ENCODE results near the gene PTPRCAP. TPM values are rescaled to one million over a fixed set of nuclear protein-coding genes. Genes with fewer than 3 reads are reported as not detected.

PTPRCAP gene
- polyA plus RNA-seq, 3 donors from 2014 or later = 1,315 to 1,354 (median 1,351) TPM

GRCh38 chr11:67442504-67443404, 5.3 kb upstream of the PTPRCAP start:
- peak overlapping the region; percentile 59 to 93 (median 84) for H3K27ac Mint-ChIP-seq
- H3K9me3 Mint-ChIP-seq = no peaks in the 10 kb centered on the region
- no peak for DNase-seq
- H3K27me3 Mint-ChIP-seq (ENCODE audit: low read depth in 3 of 3) = peaks cover 4 to 16% (median 7%) of the 10 kb centered on the region in 3 donors
- H3K4me1 Mint-ChIP-seq = peaks cover 76% of the 10 kb centered on the region in 2 donors
- peak overlapping the region; percentile 46 to 68 (median 64) for H3K4me3 Mint-ChIP-seq
- H3K36me3 Mint-ChIP-seq = no peaks in the 10 kb centered on the region

- H3K9me3 Mint-ChIP-seq = no peaks in the 10 kb centered on the region
- H3K4me1 Mint-ChIP-seq = peaks cover 75 to 78% of the 10 kb centered on the region in 2 donors
- peaks cover 4 to 23% (median 15%) of the 10 kb centered on the region in 3 donors for H3K27me3 Mint-ChIP-seq (ENCODE audit: low read depth in 3 of 3)
- H3K36me3 Mint-ChIP-seq = peaks cover 0 to under 1% (median 0%) of the 10 kb centered on the region in 3 donors
- H3K4me3 Mint-ChIP-seq = peak overlapping the region; percentile 46 to 68 (median 62)
- DNase-seq = no peak
- peak overlapping the region; percentile 76 to 93 (median 84) for H3K27ac Mint-ChIP-seq
Observed at GRCh38 chr11:67441731-67442351, 4.4 kb upstream of the PTPRCAP start.

GRCh38 chr11:67441098-67441563, 3.6 kb upstream of the PTPRCAP start:
- H3K27ac Mint-ChIP-seq = peak overlapping the region; percentile 64 to 96 (median 81)
- DNase-seq = no peak
- no peaks in the 10 kb centered on the region for H3K9me3 Mint-ChIP-seq
- H3K36me3 Mint-ChIP-seq = peaks cover 0 to 5% (median 4%) of the 10 kb centered on the region in 3 donors
- peaks cover 4 to 29% (median 18%) of the 10 kb centered on the region in 3 donors for H3K27me3 Mint-ChIP-seq (ENCODE audit: low read depth in 3 of 3)
- peaks cover 77 to 78% of the 10 kb centered on the region in 2 donors for H3K4me1 Mint-ChIP-seq
- H3K4me3 Mint-ChIP-seq = peak overlapping the region in 3 of 5 donors; percentile 21 to 35 (median 26)

GRCh38 chr11:67440229-67441097, 3.0 kb upstream of the PTPRCAP start:
- H3K27ac Mint-ChIP-seq = peak overlapping the region; percentile 86 to 96 (median 93)

DNA sequence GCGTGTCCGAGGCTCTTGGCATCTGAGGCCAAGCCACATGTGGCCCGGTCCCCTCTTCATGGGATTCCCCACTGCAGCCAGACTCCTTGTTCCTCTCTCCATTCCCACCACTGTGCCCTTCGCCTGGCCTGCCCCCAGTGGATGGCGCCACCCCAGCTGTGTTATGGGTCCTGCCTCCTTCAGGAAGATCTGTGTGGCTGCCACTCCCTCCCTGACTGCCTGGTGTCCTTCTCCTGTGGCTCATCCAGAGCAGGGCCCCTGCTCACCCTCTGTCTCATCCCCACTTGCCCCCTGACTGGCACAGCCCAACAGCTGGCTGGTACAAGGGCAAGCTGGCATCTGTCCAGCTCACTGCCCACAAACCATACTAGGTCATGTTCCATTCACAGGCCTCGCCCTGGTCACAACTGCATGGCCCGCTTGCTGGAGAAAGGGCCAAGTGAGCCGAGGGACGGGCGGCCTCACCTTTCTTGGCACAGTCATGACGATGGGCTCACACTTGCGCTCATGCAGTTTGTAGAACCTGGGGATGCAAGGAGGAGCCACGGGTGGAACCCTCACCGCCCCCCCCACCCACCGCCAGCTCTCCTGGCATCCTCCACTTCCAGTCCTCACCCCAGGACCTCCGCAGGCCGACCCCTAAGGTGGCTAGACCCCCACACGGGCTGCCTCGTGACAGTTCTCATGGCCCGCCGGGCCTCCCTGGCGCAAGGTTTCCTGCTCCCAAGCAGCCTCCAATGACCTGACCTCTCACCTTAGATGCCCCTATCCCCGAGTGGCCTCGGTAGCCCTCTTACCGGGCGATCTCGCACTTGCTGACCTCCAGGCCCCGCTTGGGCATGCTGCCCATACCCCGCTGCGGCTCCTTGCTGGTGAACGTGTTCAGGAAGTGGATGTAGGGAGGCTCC, 2.1 kb upstream of the PTPRCAP start:
- Mint-ChIP-seq H3K36me3 (peaks cover 0 to 9% (median 4%) of the 10 kb centered on the region in 3 donors), H3K9me3 (no peaks in the 10 kb centered on the region), H3K4me1 (peaks cover 71 to 73% of the 10 kb centered on the region in 2 donors), H3K27me3 (ENCODE audit: low read depth in 3 of 3) (peaks cover 4 to 35% (median 23%) of the 10 kb centered on the region in 3 donors), H3K4me3 (peak overlapping the region; percentile 89 to 98 (median 97)), H3K27ac (peak overlapping the region; percentile 86 to 96 (median 93))
- no peak for DNase-seq

More at GRCh38 chr11:67440229-67441097, 3.0 kb upstream of the PTPRCAP start:
- no peaks in the 10 kb centered on the region for H3K9me3 Mint-ChIP-seq
- DNase-seq = no peak
- peaks cover 4 to 31% (median 20%) of the 10 kb centered on the region in 3 donors for H3K27me3 Mint-ChIP-seq (ENCODE audit: low read depth in 3 of 3)
- H3K4me1 Mint-ChIP-seq = peaks cover 75% of the 10 kb centered on the region in 2 donors
- peak overlapping the region; percentile 89 to 98 (median 97) for H3K4me3 Mint-ChIP-seq
- H3K36me3 Mint-ChIP-seq = peaks cover 0 to 5% (median 4%) of the 10 kb centered on the region in 3 donors

DNA sequence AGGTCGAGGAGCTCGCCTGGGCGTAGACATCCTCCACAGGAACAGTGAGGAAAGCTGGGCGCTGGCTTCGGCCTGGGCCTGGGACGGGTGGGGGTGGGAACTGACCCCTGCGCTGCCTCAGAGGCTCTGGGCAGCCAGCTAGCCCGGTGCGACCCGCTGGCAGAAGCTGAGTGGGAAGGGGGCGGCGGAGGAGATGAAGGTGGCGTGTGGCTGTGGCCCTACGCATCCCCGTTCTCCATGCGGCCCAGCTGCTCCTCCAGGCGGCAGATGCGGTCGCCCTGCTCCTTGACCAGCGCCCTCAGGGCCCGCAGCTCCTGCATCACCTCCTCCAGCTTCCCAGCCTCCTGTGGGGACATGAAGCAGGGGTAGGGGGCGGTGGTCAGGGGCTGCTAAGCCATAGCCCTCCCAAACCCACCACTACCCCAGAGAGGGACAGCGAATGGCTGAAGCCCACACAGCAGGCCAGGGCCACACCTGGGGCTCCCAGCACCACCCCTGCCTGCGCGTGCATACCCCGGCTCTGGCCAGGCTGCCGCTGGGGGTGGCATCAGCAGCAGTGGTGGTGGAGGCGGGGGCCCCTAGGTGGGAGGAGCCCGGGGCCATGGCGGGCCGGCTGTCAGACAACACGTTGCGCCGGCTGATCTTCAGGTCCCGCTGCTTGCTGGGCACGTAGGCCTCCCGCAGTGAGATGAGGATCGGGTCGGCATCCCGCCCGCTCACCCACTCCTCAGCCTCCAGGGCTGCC, 848 bp upstream of the PTPRCAP start:
- H3K4me1 Mint-ChIP-seq = peaks cover 72 to 75% of the 10 kb centered on the region in 2 donors
- peaks cover 0 to 9% (median 4%) of the 10 kb centered on the region in 3 donors for H3K36me3 Mint-ChIP-seq
- H3K4me3 Mint-ChIP-seq = peak overlapping the region; percentile 89 to 98 (median 97)
- peak overlapping the region; percentile 86 to 96 (median 92) for H3K27ac Mint-ChIP-seq
- H3K9me3 Mint-ChIP-seq = no peaks in the 10 kb centered on the region
- peak in 1 of 3 donors; percentile 67 for DNase-seq
- peaks cover 0 to 29% (median 20%) of the 10 kb centered on the region in 3 donors for H3K27me3 Mint-ChIP-seq (ENCODE audit: low read depth in 3 of 3)

- Mint-ChIP-seq H3K4me3 (peak overlapping the region; percentile 89 to 98 (median 97)), H3K27me3 (ENCODE audit: low read depth in 3 of 3) (peaks cover 0 to 28% (median 21%) of the 10 kb centered on the region in 3 donors), H3K36me3 (peaks cover 0 to 9% (median 4%) of the 10 kb centered on the region in 3 donors), H3K9me3 (no peaks in the 10 kb centered on the region), H3K27ac (peak overlapping the region; percentile 83 to 95 (median 92)), H3K4me1 (peaks cover 76 to 79% of the 10 kb centered on the region in 2 donors)
- no peak for DNase-seq
Observed at GRCh38 chr11:67437809-67438157, 301 bp upstream of the PTPRCAP start.

DNA sequence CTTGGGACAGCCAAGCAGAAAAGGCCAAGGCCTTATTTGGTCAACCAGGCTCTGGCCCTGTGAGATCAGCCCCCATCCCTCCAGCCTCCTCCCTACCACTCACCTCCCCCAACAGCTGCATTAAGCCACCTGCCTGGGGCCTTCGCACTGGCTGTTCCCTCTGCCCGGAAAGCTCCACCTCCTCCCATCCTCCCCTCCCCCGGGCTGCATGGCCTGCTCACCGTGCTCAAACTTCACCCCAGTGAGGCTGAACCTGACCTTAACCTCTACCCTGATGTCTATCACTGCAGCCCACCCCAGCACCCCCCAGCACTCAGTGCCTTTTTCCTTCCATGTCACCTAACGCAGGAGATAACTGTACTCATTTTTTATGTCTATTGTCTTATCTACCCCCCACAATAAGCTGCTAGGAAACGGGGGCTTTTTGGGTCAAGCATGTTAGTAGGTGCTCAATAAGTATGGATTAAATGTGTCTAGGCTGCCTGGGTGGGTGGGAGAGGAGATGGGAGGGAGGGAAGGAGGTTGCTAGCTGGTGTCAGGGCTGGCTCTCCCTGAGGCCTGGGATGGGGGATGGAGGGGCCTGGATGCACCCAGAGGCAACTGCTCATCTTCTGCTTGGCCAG, 912 bp downstream of the PTPRCAP start:
- Mint-ChIP-seq H3K36me3 (peaks cover 5 to 16% (median 11%) of the 10 kb centered on the region in 3 donors), H3K27me3 (ENCODE audit: low read depth in 3 of 3) (peaks cover 5 to 26% (median 24%) of the 10 kb centered on the region in 3 donors), H3K9me3 (no peaks in the 10 kb centered on the region), H3K4me3 (peak overlapping the region; percentile 89 to 98 (median 97)), H3K4me1 (peaks cover 77 to 81% of the 10 kb centered on the region in 2 donors), H3K27ac (peak overlapping the region; percentile 83 to 96 (median 94))
- DNase-seq = peak in 1 of 3 donors; percentile 46

DNA sequence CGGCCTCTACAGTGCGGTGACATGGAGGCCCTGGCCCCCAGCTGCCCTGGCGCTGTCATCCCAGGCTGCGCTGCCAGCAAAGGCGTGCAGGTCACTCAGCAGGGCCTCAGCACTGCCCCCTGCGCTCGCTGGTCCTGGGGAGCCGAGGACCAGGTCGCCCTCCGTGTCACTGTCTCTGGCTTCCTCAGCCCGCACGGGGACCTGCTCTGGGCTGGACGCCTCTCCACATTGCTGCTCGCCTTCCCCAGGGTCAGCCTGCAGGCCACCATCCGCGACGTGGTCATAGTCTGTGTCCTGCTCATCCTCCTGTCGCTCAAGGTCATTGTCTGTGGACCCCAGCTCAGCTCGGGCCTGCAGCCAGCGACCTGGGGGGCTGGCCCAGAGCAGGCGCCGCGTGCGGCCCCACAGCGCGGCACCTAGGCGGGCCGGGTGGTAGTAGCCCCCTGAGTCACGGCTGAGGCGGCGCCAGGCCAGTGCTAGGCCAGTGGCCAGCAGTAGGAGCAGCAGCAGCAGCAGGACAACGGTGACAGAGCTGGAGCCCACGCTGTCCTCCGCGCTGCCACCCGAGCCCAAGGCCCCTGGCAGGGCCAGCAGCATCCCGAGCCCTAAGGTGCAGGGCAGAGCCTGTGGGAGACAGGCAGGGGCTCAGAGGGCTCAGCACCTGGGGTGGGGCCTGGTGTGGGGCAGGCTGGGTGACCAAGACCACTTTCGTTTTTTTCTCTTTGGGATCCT, 1.6 kb downstream of the PTPRCAP start:
- peaks cover 5 to 26% (median 24%) of the 10 kb centered on the region in 3 donors for H3K27me3 Mint-ChIP-seq (ENCODE audit: low read depth in 3 of 3)
- peaks cover 72 to 76% of the 10 kb centered on the region in 2 donors for H3K4me1 Mint-ChIP-seq
- peaks cover 5 to 16% (median 11%) of the 10 kb centered on the region in 3 donors for H3K36me3 Mint-ChIP-seq
- H3K4me3 Mint-ChIP-seq = peak overlapping the region; percentile 89 to 98 (median 97)
- peak overlapping the region; percentile 86 to 96 (median 94) for H3K27ac Mint-ChIP-seq
- DNase-seq = no peak
- H3K9me3 Mint-ChIP-seq = no peaks in the 10 kb centered on the region

DNA sequence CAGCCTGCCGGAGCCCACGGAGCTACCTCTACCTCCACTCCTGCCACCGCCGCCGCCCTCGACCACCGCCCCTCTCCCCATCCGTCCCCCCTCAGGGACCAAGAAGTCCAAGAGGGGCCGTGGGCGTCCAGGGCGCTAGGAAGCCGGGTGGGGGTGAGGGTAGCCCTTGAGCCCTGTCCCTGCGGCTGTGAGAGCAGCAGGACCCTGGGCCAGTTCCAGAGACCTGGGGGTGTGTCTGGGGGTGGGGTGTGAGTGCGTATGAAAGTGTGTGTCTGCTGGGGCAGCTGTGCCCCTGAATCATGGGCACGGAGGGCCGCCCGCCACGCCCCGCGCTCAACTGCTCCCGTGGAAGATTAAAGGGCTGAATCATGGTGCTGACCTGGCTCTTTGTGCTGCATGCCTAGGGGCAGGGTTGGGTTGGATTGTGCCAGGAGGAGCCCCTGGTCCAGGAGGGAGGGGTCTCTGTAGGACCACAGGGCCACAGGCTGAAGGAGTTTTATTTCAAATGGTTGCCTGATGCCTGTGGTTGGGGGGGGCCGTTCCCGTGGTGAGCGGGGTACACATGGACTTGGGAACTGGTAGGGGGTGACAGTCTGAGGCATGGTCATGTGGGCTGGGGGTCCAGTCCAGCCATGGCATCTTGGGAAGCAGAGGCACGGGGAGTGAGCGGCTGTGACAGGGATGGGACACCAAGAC, 2.3 kb downstream of the PTPRCAP start:
- Mint-ChIP-seq H3K9me3 (no peaks in the 10 kb centered on the region), H3K36me3 (peaks cover 5 to 16% (median 11%) of the 10 kb centered on the region in 3 donors), H3K4me3 (peak overlapping the region; percentile 89 to 98 (median 97)), H3K27me3 (ENCODE audit: low read depth in 3 of 3) (peaks cover 5 to 26% (median 25%) of the 10 kb centered on the region in 3 donors), H3K27ac (peak overlapping the region; percentile 84 to 95 (median 89)), H3K4me1 (peaks cover 70 to 72% of the 10 kb centered on the region in 2 donors)
- no peak for DNase-seq
